ENCODE measurements around the gene PGGHG.
"Not testable (repeated sequence)": the region's sequence is repeated elsewhere in the genome, so short reads cannot be mapped to it uniquely, and the experiment has no call there.

The PGGHG gene

GRCh38 chr11:299081-299891 lies 10.4 kb downstream of the PGGHG start, which contains the start of gene IFITM5:
Gene IFITM5 (minus strand): TSS chr11:299526. CDS start chr11:299490, 36 bp downstream.
- FAIRE-seq, result no peak

GRCh38 chr11:299951-300735 lies 11.2 kb downstream of the PGGHG start:
- no peak for FAIRE-seq

- FAIRE-seq, result no peak
Observed at GRCh38 chr11:303363-303762, 14.4 kb downstream of the PGGHG start.

- no peak for FAIRE-seq
Observed at GRCh38 chr11:304061-304506, 15.2 kb downstream of the PGGHG start.

GRCh38 chr11:304915-305843 lies 16.3 kb downstream of the PGGHG start:
- peak; percentile 59 for FAIRE-seq

GRCh38 chr11:305844-306211 lies 16.9 kb downstream of the PGGHG start:
- FAIRE-seq, result no peak

GRCh38 chr11:306645-307371 lies 17.9 kb downstream of the PGGHG start:
- FAIRE-seq, result no peak

- FAIRE-seq, result not testable (repeated sequence)
Observed at GRCh38 chr11:307766-308708, 19.1 kb downstream of the PGGHG start, which contains the start of gene IFITM2. Gene IFITM2 (plus strand): TSS chr11:307816. CDS start chr11:308193, 377 bp downstream.

- FAIRE-seq, result not testable (repeated sequence)
Observed at GRCh38 chr11:308740-309665, 20.1 kb downstream of the PGGHG start.

GRCh38 chr11:309979-310572 lies 21.1 kb downstream of the PGGHG start:
- not testable (repeated sequence) for FAIRE-seq

- FAIRE-seq, result not testable (repeated sequence)
Observed at GRCh38 chr11:311013-311748, 22.3 kb downstream of the PGGHG start.

GRCh38 chr11:312092-312816 lies 23.3 kb downstream of the PGGHG start:
- no peak for FAIRE-seq

- no peak for FAIRE-seq
Observed at GRCh38 chr11:313304-313786, 24.4 kb downstream of the PGGHG start.

- peak; percentile 53 for FAIRE-seq
Observed at GRCh38 chr11:313787-314553, 25.0 kb downstream of the PGGHG start, which contains the start of gene IFITM1. Gene IFITM1 (plus strand): TSS chr11:314040. CDS start chr11:314171, 131 bp downstream.

- not testable (repeated sequence) for FAIRE-seq
Observed at GRCh38 chr11:314554-314875, 25.6 kb downstream of the PGGHG start.

GRCh38 chr11:315051-315481 lies 26.1 kb downstream of the PGGHG start:
- FAIRE-seq, result no peak

All from TTC549 (cell line).